Left renal cortex interstitium (tissue), 4 donors: Measurements from ENCODE around the gene SAMD10. TPM values are rescaled to one million over a fixed set of nuclear protein-coding genes. Genes with fewer than 3 reads are reported as not detected.
"Not testable (repeated sequence)": the region's sequence is repeated elsewhere in the genome, so short reads cannot be mapped to it uniquely, and the experiment has no call there.

Experiments used
- DNase-seq, 4 donors: peaks; one replicate each; pipeline ENCODE4 v3.0.0-alpha.2; 2013; ENCODE audit warnings: low read depth in 4 of 4, low spot score in 2 of 4, missing footprints in 1 of 4
- polyA plus RNA-seq, 4 donors: library from polyadenylated mRNA; unstranded; fragments of 120-200 nt; gene quantifications; one replicate each; pipeline ENCODE4 v1.2.1, GENCODE V29; 2013; ENCODE audit not compliant: insufficient read length in 4 of 4

SAMD10 gene
- polyA plus RNA-seq, 4 donors: 6.8 to 14.2 (median 9.6) TPM

DNA sequence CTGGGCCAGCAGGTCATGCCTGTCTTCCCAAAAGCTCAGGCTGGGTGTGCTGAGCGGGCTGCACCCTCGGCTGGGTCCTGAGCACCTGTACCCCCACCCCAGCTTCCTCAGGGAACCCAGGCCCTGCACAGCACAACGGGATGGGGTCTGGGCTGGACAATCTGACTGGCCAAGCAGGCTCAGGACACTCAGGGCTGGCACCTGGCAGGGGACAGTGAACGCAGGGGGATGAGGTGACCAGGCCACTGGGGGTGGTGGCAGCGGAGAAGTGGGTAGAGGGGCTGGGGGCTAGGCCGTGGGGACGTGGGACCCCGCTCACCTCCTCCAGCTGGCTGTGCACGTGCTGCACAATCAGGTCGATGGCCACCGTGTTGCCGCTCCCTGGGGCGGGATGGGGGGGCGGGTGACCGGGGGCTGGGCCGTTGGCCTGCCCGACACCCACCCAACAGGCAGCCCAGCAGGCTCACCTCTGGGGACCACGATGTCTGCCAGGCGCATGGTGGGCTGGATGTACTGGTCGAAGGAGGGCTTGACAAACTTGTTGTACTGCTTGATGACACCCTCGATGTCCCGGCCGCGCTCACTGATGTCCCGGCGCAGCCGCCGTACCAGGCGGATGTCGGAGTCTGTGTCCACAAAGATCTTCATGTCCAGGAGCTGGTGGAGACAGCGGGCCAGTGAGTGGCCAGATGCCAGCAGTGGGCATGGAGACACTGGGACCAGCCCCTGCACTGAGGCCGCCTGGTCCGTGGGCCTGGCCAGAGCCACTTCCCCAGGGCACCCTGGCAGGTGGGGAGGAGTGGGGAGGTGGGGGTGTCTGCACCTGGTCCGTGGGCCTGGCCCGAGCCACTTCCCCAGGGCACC, 35.1 kb downstream of the SAMD10 start:
- DNase-seq: no peak

DNA sequence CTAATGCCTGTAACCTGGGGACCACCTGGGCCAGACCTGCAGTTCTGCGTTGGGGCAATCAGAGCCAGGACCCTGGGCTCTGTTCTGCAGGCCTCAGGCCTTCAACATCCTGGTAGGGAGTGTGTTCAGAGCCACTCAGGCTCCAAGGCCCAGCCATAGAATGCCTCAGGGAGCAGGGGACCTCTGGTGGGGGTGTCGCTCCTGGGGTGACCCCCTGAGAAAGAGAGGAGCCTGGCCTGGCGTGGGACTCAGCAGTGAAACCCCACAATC, 35.7 kb downstream of the SAMD10 start:
- no peak for DNase-seq

GRCh38 chr20:63942969-63943807, 36.3 kb downstream of the SAMD10 start:
- no peak for DNase-seq

DNA sequence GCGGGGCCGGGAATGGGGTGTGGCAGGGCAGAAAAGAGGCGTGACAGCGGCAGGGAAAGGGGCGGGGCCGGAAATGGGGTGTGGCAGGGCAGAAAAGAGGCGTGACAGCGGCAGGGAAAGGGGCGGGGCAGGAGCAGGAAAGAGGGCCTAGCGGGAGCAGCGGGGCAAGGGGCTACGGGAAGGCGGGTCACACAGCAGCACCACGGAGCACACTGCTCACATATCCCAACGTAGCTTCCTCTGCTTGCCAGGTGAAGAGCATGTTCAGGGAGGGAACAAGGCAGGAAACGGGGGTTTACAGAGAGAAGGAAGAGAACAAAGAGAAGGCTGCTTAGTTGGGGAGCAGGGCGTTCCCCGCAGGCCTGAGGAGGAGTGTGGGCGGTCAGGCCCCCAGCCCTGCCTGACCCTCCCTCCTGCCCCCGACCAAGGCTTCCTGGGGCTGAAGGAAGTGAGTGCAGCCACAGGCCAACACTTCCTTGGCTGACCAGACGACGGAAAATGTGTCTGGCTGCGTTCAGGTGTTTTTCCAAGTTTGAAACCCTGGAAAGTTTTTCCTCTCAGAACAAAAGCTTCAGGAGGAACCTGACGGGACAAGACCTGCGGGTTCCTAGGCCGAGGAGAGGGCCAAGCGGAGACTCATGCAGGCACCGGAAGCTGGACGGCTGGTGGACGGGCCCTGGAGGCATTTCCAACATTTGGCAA, 37.0 kb downstream of the SAMD10 start:
- no peak for DNase-seq

DNA sequence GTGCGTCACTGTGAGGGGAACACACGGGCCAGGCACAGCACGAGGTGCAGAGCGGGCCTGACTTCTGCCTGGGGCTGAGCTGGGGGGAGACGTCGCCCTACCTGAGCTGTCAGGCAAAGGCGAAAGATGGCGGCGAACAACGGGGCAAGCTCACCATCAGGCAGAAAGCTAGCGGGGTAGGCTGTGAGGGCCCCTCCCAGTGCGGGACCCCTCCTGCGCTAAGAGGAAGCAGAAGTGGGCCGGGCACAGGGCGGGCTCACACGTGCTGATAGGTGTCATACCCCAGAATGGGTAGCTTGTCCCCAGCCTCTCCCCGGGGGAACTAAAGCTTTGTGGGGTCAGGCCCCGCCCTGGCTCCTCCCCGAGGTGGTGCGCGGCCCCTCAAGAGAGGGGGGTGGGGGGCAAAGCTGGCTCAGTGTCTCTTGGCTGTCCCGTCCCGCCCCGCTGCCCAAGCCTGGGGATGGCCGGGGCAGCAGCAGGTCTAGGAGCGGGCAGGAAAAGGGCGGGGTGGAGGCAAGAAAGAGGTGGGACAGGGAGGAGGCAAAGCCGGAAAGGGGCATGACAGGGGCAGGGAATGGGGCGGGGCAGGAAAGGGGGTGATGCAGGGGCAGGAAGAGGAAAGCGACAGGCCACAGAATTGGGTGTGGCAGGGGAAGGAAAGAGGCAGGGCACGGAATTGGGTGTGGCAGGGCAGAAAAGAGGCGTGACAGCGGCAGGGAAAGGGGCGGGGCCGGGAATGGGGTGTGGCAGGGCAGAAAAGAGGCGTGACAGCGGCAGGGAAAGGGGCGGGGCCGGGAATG, 38.0 kb downstream of the SAMD10 start:
- DNase-seq: no peak

DNA sequence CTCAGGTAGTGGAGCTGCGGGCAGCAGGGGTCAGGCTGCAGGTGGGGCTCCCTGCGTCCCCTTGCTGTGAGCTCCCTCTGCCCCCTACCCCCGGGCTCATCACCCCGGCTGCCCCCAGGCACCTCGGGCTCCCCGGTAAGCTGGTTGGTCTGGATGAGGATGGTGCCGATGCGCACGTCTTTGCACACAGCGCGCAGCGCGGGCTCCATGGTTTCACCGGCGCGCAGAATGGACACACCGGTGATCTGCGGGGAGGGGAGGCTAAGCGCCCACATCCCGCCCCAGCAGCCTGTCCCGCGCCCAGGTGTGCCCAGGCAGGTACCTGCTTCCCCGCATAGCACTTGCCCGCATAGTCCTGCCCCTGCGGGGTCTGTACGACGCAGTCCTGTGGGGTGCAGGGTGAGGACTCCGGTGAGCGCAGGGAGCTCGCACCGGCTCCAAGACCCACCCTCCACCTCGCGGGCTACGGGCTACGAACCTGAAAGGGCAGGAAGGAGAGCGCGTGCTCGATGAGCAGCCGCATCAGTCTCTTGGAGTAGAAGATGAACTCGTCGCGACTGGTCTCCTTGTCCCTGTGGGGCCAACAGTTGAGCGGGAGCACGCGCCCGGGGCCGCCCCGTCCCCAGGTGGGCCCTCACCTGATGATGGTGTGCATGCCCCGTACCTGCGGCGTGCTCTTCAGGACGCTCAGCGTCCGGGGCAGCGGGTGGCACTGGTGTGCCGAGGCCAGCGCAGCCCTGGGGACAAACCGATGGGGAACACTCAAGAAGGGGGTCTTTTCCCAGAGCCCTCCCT, 38.8 kb downstream of the SAMD10 start:
- no peak for DNase-seq

GRCh38 chr20:63940071-63940471, 39.4 kb downstream of the SAMD10 start:
- no peak for DNase-seq

DNA sequence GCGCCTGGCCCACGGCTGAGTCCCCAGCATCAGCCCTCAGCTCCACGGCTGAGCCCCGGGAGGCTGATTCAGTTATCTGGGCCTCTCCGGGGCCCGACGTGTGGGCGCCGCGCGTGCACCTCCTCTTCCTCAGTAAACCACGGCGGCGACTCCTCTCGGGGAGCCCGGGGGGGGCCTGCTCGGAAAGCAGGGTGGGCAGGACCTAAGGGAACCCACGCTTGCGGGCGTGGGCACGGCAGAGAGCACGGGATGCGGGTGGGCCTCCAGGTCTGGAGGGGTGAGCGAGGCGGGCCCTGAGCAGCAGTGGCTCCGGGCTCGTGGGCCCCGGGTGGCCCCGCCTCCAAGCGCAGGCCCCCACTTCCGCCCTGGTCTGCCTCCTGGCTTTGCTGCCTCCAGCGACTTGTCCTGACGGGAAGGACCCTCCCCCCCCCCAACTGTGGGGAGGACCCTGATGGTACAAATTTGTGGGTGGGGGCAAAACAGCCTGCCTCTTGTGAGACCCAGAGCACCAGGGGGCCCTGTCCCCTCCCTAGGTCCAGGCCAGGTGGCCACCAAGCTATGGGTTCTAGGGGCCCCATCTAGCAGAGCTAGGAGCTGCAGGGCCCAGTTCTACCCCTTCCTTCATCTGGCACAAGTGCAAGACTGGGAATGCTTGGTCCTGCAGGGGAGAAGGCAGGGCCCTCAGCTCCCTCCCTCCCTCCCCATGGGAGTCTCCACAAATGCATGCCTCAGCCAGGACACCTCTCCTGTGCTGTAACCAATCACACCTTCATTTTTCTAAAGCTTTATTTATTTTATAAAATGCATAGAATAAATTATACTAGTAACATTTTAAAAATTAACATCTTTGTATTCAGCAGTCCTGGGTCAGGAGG, 40.1 kb downstream of the SAMD10 start:
- no peak for DNase-seq

DNA sequence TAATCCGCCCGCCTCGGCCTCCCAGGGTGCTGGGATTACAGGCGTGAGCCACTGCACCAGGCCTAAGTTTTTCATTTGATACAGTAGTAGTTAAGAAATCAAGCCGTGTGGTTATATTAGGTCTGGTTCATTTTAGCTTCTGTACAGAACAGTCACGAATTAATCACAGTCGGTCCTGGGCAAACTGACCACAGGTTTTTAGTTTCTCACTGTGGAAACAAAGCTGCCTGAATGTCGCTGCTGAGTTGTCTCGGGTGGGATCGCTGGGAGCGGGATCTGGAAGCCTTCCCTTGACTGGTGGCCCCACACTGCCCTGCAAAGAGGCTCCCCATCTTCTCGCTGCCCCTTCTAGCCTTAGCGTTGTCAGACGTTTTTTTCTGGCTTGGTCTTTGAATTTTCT, 41.8 kb downstream of the SAMD10 start:
- no peak for DNase-seq

DNA sequence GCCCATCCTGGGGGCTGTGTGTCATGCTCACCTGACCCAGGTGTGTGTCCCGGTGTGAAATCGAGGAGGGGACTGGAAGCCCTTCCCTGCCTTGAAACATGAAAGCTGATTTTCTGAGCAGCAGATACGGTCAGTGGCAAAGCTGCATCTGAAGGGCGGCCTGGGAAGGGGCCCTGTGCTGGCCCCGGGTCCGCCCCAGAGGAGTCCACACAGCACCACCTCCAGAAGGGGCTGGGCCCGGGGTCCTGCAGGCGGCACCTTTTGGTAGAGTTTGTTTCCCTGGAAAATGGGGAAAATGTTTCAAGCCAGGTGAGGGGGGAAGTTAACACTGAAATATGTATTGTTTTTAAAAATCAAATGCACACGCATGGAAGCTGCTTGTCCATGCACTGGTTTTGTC, 44.0 kb downstream of the SAMD10 start:
- no peak for DNase-seq

DNA sequence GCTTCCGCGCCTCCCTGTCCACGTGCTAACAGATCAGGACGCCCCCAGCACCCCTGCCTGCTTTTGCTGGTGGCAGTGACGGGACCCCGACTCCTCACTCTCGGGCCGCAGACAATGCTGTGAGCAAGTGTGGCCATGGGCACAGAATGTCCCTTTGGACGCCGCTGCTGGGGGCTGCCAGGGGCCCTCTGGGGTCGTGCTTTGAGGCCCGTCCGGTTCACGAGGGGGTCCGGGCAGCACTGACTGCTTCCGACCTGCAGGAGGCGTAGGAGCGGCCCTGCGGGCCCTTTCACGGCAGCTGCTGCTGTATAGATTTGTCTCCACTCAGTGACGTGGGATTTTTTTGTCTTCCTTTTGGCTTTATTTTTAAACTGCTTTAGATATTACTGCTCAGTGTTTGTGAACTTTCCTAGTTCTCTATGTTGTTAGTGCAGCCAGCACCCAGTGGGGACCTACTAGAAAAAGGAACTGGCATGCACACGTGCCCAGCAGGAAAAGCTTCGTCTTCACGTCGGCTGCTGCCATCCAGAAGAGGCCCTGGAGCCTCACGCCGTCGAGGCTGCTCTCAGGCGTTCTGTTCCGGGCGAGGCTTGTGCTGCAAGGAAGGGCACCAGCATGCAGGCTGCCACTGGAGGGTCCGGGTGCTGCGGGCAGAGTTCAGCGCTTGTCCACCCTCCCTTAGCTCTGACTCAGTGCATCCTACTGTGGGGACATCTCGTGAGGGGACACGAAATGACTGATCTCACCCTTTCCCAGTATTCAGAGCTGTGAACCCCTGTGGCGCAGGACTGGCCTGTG, 45.0 kb downstream of the SAMD10 start:
- no peak for DNase-seq

- DNase-seq: no peak
These were observed 45.8 kb downstream of the SAMD10 start for GRCh38 chr20:63933646-63934045.

DNA sequence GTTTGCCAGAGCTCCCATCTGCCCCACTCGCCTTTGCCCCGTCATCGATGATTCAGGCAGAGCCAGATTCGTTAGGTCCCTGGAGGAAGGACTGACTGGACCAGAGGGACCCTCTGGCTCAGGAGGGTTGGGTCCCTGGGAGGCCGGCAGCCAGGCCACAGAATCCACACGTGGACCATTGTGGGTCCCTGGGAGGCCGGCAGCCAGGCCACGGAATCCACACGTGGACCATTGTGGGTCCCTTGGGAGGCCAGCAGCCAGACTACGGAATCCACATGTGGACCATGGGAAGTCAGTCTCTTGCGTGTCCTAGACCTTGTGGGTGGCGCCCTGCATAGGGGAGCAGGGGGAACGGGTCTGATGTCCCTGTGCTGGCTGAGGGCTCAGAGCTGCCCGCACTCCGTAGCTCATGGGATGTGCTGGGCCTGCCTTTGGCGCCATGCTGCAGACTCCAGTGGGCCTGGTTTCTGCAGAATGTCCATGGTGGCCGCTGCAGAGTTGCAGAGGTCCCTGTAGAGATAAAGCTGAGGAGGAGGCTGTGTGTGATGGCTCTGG, 46.8 kb downstream of the SAMD10 start:
- no peak for DNase-seq

GRCh38 chr20:63931735-63932134, 47.7 kb downstream of the SAMD10 start:
- no peak for DNase-seq

- no peak for DNase-seq
These were observed 48.4 kb downstream of the SAMD10 start for GRCh38 chr20:63930971-63931553.

DNA sequence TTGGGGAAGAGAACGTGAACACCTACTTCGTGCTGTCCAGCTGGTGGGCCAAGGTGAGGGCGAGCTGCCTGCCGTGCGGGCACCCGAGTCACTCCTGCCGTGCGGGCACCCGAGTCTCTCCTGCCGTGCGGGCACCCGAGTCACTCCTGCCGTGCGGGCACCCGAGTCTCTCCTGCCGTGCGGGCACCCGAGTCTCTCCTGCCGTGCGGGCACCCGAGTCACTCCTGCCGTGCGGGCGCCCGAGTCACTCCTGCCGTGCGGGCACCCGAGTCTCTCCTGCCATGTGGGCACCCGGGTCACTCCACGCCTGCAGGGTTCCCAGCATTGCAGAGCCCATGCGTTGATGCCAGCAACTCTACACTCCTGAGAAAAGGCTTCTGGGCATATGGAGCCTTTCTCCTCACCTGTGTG, 50.0 kb downstream of the SAMD10 start:
- DNase-seq: not testable (repeated sequence)

DNA sequence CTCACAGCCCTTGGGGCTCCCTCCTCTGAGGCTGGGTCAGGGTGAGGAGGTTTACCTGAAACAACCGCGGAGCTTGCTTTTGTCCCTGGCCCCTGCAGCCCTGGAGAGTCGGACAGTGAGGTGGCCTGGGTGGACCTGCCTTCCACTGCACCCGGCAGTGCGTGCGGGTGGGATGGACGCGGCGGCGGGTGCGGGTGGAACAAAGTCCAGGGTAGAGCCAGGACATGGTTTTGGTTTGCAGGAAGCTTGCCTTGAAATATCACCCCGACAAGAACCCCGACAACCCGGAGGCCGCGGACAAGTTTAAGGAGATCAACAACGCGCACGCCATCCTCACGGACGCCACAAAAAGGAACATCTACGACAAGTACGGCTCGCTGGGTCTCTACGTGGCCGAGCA, 50.4 kb downstream of the SAMD10 start:
- no peak for DNase-seq
